ENCODE results near the gene GPC6. TPM values are rescaled to one million over a fixed set of nuclear protein-coding genes. Genes with fewer than 3 reads are reported as not detected.

The GPC6 gene
- total RNA-seq, 1 donor from 2014 or later = 63.0 TPM

GRCh38 chr13:93963266-93964145, 736.9 kb downstream of the GPC6 start:
- H3K36me3 Mint-ChIP-seq (ENCODE audit: low read depth, unreplicated experiment) = no peaks in the 10 kb centered on the region
- H3K36me3 ChIP-seq (ENCODE audit: insufficient read depth, low read length) = no peaks in the 10 kb centered on the region
- no peaks in the 10 kb centered on the region for H3K27me3 Mint-ChIP-seq (ENCODE audit: low read depth, unreplicated experiment)
- H3K4me3 ChIP-seq (ENCODE audit: insufficient read depth, low read depth, low read length) = no peak overlapping the region
- H3K79me2 ChIP-seq (ENCODE audit: insufficient read depth, low read length) = no peaks in the 10 kb centered on the region
- H3K4me3 Mint-ChIP-seq (ENCODE audit: unreplicated experiment) = no peak overlapping the region
- TF ChIP-seq EZH2 (IDR thresholded peaks at IDR 0.05; ENCODE audit: insufficient read depth, low read length) (no peak), CTCF (IDR thresholded peaks at IDR 0.05; ENCODE audit: insufficient read depth, low read depth, low read length) (no peak)
- peaks cover 10% of the 10 kb centered on the region for H3K4me1 ChIP-seq (ENCODE audit: insufficient read depth, low read length)
- H3K4me2 ChIP-seq (ENCODE audit: low read length) = peak overlapping the region; percentile 60
- peak overlapping the region; percentile 70 for H3K27ac Mint-ChIP-seq (ENCODE audit: unreplicated experiment)
- DNase-seq (ENCODE audit: low read depth) (peak; percentile 51), FAIRE-seq (peak; percentile 78)
- H3K9me3 ChIP-seq (ENCODE audit: insufficient read depth, low read depth, low read length) = no peaks in the 10 kb centered on the region
- peaks cover 18% of the 10 kb centered on the region for H3K4me1 Mint-ChIP-seq (ENCODE audit: low read depth, unreplicated experiment)
- H2AFZ ChIP-seq (ENCODE audit: low read depth, low read length) = peak overlapping the region; percentile 6
- no peak overlapping the region for H3K9ac ChIP-seq (ENCODE audit: low read length)
- H3K27me3 ChIP-seq (ENCODE audit: insufficient read depth, low read length) = no peaks in the 10 kb centered on the region
- H3K27ac ChIP-seq (ENCODE audit: low read depth, low read length) = peak overlapping the region; percentile 15
- peaks cover 7% of the 10 kb centered on the region for H4K20me1 ChIP-seq (ENCODE audit: insufficient read depth, low read length)
- peaks cover 3% of the 10 kb centered on the region for H3K9me3 Mint-ChIP-seq (ENCODE audit: unreplicated experiment)

GRCh38 chr13:93964146-93964512, 737.5 kb downstream of the GPC6 start:
- Mint-ChIP-seq H3K27ac (ENCODE audit: unreplicated experiment) (peak overlapping the region; percentile 70), H3K4me1 (ENCODE audit: low read depth, unreplicated experiment) (peaks cover 18% of the 10 kb centered on the region), H3K36me3 (ENCODE audit: low read depth, unreplicated experiment) (no peaks in the 10 kb centered on the region), H3K27me3 (ENCODE audit: low read depth, unreplicated experiment) (no peaks in the 10 kb centered on the region), H3K4me3 (ENCODE audit: unreplicated experiment) (no peak overlapping the region), H3K9me3 (ENCODE audit: unreplicated experiment) (peaks cover 3% of the 10 kb centered on the region)
- H3K27me3 ChIP-seq (ENCODE audit: insufficient read depth, low read length) = no peaks in the 10 kb centered on the region
- peaks cover 7% of the 10 kb centered on the region for H4K20me1 ChIP-seq (ENCODE audit: insufficient read depth, low read length)
- H3K9me3 ChIP-seq (ENCODE audit: insufficient read depth, low read depth, low read length) = no peaks in the 10 kb centered on the region
- H3K4me3 ChIP-seq (ENCODE audit: insufficient read depth, low read depth, low read length) = no peak overlapping the region
- H3K4me1 ChIP-seq (ENCODE audit: insufficient read depth, low read length) = peaks cover 10% of the 10 kb centered on the region
- TF ChIP-seq CTCF (IDR thresholded peaks at IDR 0.05; ENCODE audit: insufficient read depth, low read depth, low read length) (no peak), EZH2 (IDR thresholded peaks at IDR 0.05; ENCODE audit: insufficient read depth, low read length) (no peak)
- no peaks in the 10 kb centered on the region for H3K79me2 ChIP-seq (ENCODE audit: insufficient read depth, low read length)
- no peaks in the 10 kb centered on the region for H3K36me3 ChIP-seq (ENCODE audit: insufficient read depth, low read length)
- H3K27ac ChIP-seq (ENCODE audit: low read depth, low read length) = no peak overlapping the region
- no peak for DNase-seq (ENCODE audit: low read depth)
- peak overlapping the region; percentile 60 for H3K4me2 ChIP-seq (ENCODE audit: low read length)
- no peak overlapping the region for H2AFZ ChIP-seq (ENCODE audit: low read depth, low read length)
- no peak overlapping the region for H3K9ac ChIP-seq (ENCODE audit: low read length)
- peak; percentile 58 for FAIRE-seq

GRCh38 chr13:93965587-93965986, 739.0 kb downstream of the GPC6 start:
- Histone ChIP-seq H3K27ac (ENCODE audit: low read depth, low read length) (no peak overlapping the region), H3K4me2 (ENCODE audit: low read length) (no peak overlapping the region), H3K79me2 (ENCODE audit: insufficient read depth, low read length) (no peaks in the 10 kb centered on the region), H3K27me3 (ENCODE audit: insufficient read depth, low read length) (no peaks in the 10 kb centered on the region), H3K9ac (ENCODE audit: low read length) (no peak overlapping the region), H3K4me3 (ENCODE audit: insufficient read depth, low read depth, low read length) (no peak overlapping the region), H3K4me1 (ENCODE audit: insufficient read depth, low read length) (peaks cover 10% of the 10 kb centered on the region), H3K36me3 (ENCODE audit: insufficient read depth, low read length) (no peaks in the 10 kb centered on the region), H3K9me3 (ENCODE audit: insufficient read depth, low read depth, low read length) (no peaks in the 10 kb centered on the region), H2AFZ (ENCODE audit: low read depth, low read length) (no peak overlapping the region), H4K20me1 (ENCODE audit: insufficient read depth, low read length) (no peaks in the 10 kb centered on the region)
- peaks cover 18% of the 10 kb centered on the region for H3K4me1 Mint-ChIP-seq (ENCODE audit: low read depth, unreplicated experiment)
- no peak for TF ChIP-seq CTCF (IDR thresholded peaks at IDR 0.05; ENCODE audit: insufficient read depth, low read depth, low read length)
- TF ChIP-seq EZH2 (IDR thresholded peaks at IDR 0.05; ENCODE audit: insufficient read depth, low read length) = no peak
- no peak for FAIRE-seq
- no peak for DNase-seq (ENCODE audit: low read depth)
- no peaks in the 10 kb centered on the region for H3K36me3 Mint-ChIP-seq (ENCODE audit: low read depth, unreplicated experiment)
- H3K27me3 Mint-ChIP-seq (ENCODE audit: low read depth, unreplicated experiment) = no peaks in the 10 kb centered on the region
- H3K27ac Mint-ChIP-seq (ENCODE audit: unreplicated experiment) = no peak overlapping the region
- peaks cover 3% of the 10 kb centered on the region for H3K9me3 Mint-ChIP-seq (ENCODE audit: unreplicated experiment)
- H3K4me3 Mint-ChIP-seq (ENCODE audit: unreplicated experiment) = no peak overlapping the region

Data from astrocyte (in vitro differentiated cells and primary cell).